ENCODE results near the gene CBFA2T3.

DNA sequence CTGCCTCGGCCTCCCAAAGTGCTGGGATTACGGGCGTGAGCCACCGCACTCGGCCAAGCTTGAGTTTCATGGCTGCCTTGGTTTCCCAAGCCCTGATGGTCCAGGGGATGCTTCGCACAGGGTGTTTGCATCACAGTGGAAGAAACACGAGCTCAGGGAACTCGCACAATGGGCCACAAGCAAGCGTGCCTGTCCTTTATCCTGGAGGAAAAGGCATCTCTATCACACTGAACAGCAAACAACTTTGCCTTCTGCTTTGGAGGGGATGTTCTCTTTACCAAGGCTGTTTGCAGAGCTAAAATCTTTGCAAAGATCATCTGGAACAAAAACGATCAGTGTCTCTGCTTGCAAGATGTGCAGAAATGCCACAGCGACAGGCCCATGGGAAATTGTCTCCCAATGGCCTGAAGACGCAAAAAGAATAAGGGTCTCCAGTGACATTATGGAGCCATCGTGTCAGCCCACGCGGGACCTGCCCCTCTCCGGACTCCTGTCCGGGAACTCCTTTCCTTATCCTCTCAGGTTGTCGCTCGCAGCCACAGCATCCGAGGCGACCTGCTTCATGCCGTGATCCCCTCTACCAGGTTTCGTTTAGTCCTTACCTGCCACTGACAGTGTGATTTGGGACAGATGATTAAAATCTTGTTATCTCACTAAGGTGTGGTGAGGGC is 44.1 kb upstream of the CBFA2T3 start:
- TF ChIP-seq ZNF274 (IDR thresholded peaks at IDR 0.05; ENCODE audit: low read depth, low read length) (no peak), YY1 (IDR thresholded peaks at IDR 0.05; ENCODE audit: insufficient read depth, insufficient read length) (no peak)
